Skeletal muscle tissue (tissue), 1 donor: Measurements from ENCODE around the gene PPP1R3C. TPM values are rescaled to one million over a fixed set of nuclear protein-coding genes. Genes with fewer than 3 reads are reported as not detected.

Experiments used
- total RNA-seq: library from RNA; depleted of rRNA; stranded (reverse); fragments of >200 nt; gene quantifications from one replicate; pipeline ENCODE4 v1.2.3, GENCODE V29; 2014

Gene PPP1R3C
- total RNA-seq, 1 donor from 2014 or later = 218 TPM

Other genes with a start within 250 kb of the PPP1R3C start
- 14.6 TPM for gene HECTD2, start 222.7 kb downstream of the PPP1R3C start, total RNA-seq
- 41.2 TPM for gene TNKS2, start 165.4 kb upstream of the PPP1R3C start, total RNA-seq